Astrocyte of the cerebellum (primary cell): ENCODE results near the gene PERCC1.

ENCODE experiments used
- DNase-seq: peaks from one replicate; pipeline ENCODE4 v3.0.0-alpha.2; 2011; ENCODE audit warnings: low read depth
- H3K4me3 ChIP-seq: 2 replicates; pipeline ENCODE4 v1.5.1; 2011; ENCODE audit warnings: mild to moderate bottlenecking, low read depth, low read length, moderate library complexity
- CTCF ChIP-seq: IDR thresholded peaks from 2 replicates; pipeline ENCODE4 v1.5.1; 2012; ENCODE audit warnings: low read length, low read depth, moderate library complexity, mild to moderate bottlenecking; ENCODE audit errors: missing control alignments
- in situ Hi-C: cut with HindIII; loops from 2 replicates; pipeline ENCODE4 v1.10.0; 2017; ENCODE audit warnings: low sequenced_read_pairs

Gene PERCC1

DNA sequence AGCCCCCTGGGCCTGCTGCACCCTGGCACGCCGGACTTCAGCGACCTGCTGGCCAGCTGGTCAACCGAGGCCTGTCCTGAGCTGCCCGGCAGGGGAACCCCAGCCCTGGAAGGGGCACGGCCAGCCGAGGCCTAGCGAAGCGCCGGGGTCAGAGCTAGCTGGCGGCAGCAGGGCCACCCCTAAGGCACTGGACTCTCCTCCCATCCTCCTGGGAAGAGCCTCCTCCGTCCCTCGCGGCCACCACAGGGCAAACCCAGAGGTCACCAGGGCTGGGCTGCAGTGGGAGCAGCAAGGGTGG lies 2.3 kb downstream of the PERCC1 start:
- in situ Hi-C loops = no loop called here
- no peak for DNase-seq
- H3K4me3 ChIP-seq = no peak overlapping the region
- TF ChIP-seq CTCF = no peak

GRCh38 chr16:1433756-1434155 lies 2.9 kb downstream of the PERCC1 start:
- in situ Hi-C loops = no loop called here
- DNase-seq = no peak
- H3K4me3 ChIP-seq = no peak overlapping the region
- no peak for TF ChIP-seq CTCF

DNA sequence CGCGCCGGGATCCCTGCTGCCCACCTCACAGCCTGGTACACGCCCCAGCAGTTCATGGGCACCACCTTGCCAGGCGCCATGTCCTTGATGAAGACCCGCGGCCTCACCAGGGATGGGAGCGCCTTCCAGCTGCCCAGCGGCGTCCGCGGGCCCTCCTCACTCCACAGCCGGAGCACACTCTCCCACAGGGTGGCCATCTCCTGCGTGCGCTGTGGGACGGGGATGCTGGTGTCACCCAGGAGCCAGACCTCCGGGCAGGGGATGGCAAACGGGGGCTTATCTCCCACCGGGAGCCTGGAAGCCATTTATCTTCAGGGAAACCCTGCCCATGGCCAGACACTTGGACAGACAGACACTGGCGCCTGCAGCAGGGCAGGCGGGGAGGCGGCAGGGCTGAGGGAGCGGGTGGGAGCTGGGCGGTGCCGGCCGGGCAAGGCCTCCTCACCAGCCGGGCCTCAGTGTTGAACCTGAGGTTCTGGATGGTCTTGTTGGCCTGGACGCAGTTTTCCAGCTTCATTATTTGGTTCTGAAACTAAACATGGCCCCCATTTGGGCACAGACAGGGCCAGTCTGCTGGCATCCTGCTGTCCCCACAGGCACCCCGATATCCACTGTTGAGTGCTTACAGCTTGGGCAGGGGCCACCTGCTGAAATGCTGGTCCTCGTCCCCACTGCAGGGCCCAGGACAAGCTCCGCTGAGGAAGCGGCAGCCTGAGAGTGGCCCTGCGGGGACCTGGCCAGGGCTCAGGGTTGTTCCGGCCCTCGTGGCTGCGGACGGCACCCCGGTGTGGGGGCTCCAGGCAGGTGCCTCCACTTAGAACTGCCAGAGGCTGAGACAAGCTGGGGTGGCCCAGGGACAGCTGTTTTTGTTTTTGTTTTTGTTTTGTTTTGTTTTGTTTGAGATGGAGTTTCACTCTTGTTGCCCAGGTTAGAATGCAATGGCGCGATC lies 4.0 kb downstream of the PERCC1 start:
- in situ Hi-C loops = no loop called here
- H3K4me3 ChIP-seq = no peak overlapping the region
- TF ChIP-seq CTCF = no peak

GRCh38 chr16:1435921-1436697 lies 5.2 kb downstream of the PERCC1 start:
- no peak for TF ChIP-seq CTCF
- H3K4me3 ChIP-seq = no peak overlapping the region
- no peak for DNase-seq
- in situ Hi-C loops = no loop called here

More for the DNA sequence above, 4.0 kb downstream of the PERCC1 start:
- no peak for DNase-seq

DNA sequence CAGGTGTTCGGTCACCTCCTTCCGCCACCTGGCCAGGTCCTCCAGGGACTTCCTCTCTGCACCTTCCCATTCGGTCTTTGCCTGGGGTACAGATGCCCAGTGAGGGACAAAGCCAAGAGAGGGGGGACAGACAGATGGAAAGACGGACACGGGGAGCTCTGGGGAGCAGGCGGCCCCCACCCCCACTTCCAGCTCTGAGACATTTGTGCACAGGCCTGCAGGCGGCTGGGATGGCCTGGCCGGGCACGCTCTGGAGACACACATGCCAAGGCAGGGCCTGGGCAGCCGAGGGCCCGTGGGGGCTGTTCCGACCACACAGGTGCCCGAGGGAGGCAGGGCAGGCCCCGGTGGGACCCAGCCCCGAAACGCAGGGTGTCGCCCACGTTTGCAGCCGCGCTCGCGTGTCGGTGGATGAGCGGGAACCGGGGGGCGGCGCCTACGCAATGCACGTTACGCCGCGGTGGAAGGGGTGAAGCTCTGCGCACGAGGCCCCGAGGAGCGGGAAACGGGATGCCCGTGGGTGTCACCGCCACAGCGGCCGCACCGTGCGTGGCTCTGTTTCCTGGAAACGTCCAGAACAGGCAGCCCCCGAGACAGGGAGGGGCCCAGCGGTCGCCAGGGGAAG lies 6.0 kb downstream of the PERCC1 start:
- in situ Hi-C loops = no loop called here
- no peak for TF ChIP-seq CTCF
- DNase-seq = no peak
- no peak overlapping the region for H3K4me3 ChIP-seq

DNA sequence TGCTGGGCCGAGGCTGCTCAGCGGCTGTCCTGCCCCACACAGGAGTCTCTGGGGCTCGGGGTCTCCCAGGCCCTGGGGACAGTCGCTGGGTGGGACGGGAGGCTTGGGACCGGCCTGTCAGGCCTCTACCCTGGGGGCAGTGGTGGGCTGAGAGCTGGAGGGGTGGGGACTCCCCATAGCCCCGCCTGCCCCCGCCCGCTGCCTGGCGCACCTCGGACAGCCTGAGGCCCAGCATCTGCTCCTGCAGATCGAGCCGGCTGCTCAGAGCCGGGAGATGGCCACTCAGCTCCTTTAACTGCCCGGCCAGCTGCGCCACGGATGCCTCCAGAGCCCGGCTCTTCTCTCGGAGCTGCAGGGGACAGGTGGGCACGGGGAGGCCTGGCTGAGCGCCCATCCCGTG lies 6.7 kb downstream of the PERCC1 start:
- no peak for DNase-seq
- in situ Hi-C loops = no loop called here
- no peak overlapping the region for H3K4me3 ChIP-seq
- no peak for TF ChIP-seq CTCF
